SK-N-SH (cell line): Measurements from ENCODE around the gene MB. TPM values are rescaled to one million over a fixed set of nuclear protein-coding genes. Genes with fewer than 3 reads are reported as not detected.

Experiments
- CTCF ChIA-PET: fragments of 300-600, 350-600 bp; formaldehyde crosslinking; extraction: SDS; loops from one replicate; lab custom pipeline; 2021; lab: Yijun Ruan, JAX
- POLR2A ChIA-PET: fragments of 350-600 bp; sonication (Branson Sonifier 250); formaldehyde crosslinking; extraction: SDS; loops from one replicate; lab custom pipeline; 2020; ENCODE audit warnings: antibody characterized with exemption, inconsistent platforms; lab: Yijun Ruan, JAX
- DNase-seq: peaks from one replicate; pipeline ENCODE4 v3.0.0; 2012
- H2AFZ ChIP-seq: fragments of 200-600 bp; sonication (generic); 2 replicates; pipeline ENCODE4 v1.8.1; 2016; ENCODE audit warnings: antibody characterized with exemption, mild to moderate bottlenecking, low read depth
- H3F3A ChIP-seq: fragments of 200-600 bp; sonication (generic); replicated peaks from 2 replicates; pipeline ENCODE3; 2016; ENCODE audit warnings: antibody characterized with exemption, mild to moderate bottlenecking; ENCODE audit not compliant: insufficient read depth
- H3K27ac ChIP-seq, 2 experiments: fragments of 200-500 bp in 1 of 2; fragments of 200-600 bp in 1 of 2; sonication (Bioruptor generic) in 1 of 2; sonication (generic), shearing (Covaris generic) in 1 of 2; 2 replicates each; pipeline versions ENCODE4 v1.5.1 to v1.6.1; 2014 to 2016; ENCODE audit warnings: low read depth in 2 of 2, inconsistent platforms in 1 of 2, low read length in 1 of 2, mild to moderate bottlenecking in 1 of 2, mixed read lengths in 1 of 2
- H3K27me3 ChIP-seq: fragments of 200-600 bp; sonication (generic), shearing (Covaris generic); 2 replicates; pipeline ENCODE4 v1.6.1; 2016; ENCODE audit warnings: mixed run types; ENCODE audit not compliant: insufficient read depth
- H3K36me3 ChIP-seq, 2 experiments: fragments of 200-500 bp in 1 of 2; fragments of 200-600 bp in 1 of 2; sonication (Bioruptor generic) in 1 of 2; sonication (generic) in 1 of 2; replicated peaks in 1 of 2; 2 replicates each; pipeline versions ENCODE3 to v1.5.1; 2014 to 2016; ENCODE audit warnings: low read length in 1 of 2, mild to moderate bottlenecking in 1 of 2; ENCODE audit not compliant: insufficient read depth in 2 of 2, control insufficient read depth in 1 of 2
- H3K4me1 ChIP-seq, 2 experiments: fragments of 200-500 bp in 1 of 2; fragments of 200-600 bp in 1 of 2; sonication (Bioruptor generic) in 1 of 2; sonication (generic), shearing (Covaris generic) in 1 of 2; 2 replicates each; pipeline versions ENCODE4 v1.5.1 to v1.6.1; 2014 to 2016; ENCODE audit warnings: low read depth in 1 of 2, low read length in 1 of 2, mixed run types in 1 of 2; ENCODE audit not compliant: insufficient read depth in 2 of 2, control insufficient read depth in 1 of 2
- H3K4me2 ChIP-seq: fragments of 200-600 bp; sonication (generic), shearing (Covaris generic); 2 replicates; pipeline ENCODE4 v1.6.1; 2017; ENCODE audit warnings: mixed run types
- H3K4me3 ChIP-seq, 2 experiments: fragments of 200-500 bp in 1 of 2; fragments of 200-600 bp in 1 of 2; sonication (Bioruptor generic) in 1 of 2; sonication (generic), shearing (Covaris generic) in 1 of 2; 2 replicates each; pipeline versions ENCODE4 v1.5.1 to v1.8.1; 2014 to 2016; ENCODE audit warnings: low read depth in 2 of 2, inconsistent platforms in 1 of 2, low read length in 1 of 2, mild to moderate bottlenecking in 1 of 2, mixed read lengths in 1 of 2, moderate library complexity in 1 of 2
- H3K79me2 ChIP-seq: fragments of 200-600 bp; sonication (generic); 2 replicates; pipeline ENCODE4 v1.8.1; 2017; ENCODE audit warnings: mild to moderate bottlenecking; ENCODE audit not compliant: insufficient read depth
- H3K9ac ChIP-seq: fragments of 200-600 bp; sonication (generic); 2 replicates; pipeline ENCODE4 v1.6.1; 2017; ENCODE audit warnings: mixed run types
- H3K9me2 ChIP-seq: fragments of 200-600 bp; sonication (generic); 2 replicates; pipeline ENCODE4 v1.6.1; 2017; ENCODE audit warnings: mixed run types
- H3K9me3 ChIP-seq: fragments of 200-600 bp; sonication (generic); 2 replicates; pipeline ENCODE4 v1.6.1; 2017; ENCODE audit warnings: mixed run types, mild to moderate bottlenecking, moderate library complexity
- H4K20me1 ChIP-seq: fragments of 200-600 bp; sonication (generic); 2 replicates; pipeline ENCODE4 v1.6.1; 2017; ENCODE audit warnings: mild to moderate bottlenecking, mixed run types; ENCODE audit not compliant: insufficient read depth
- CTCF ChIP-seq: fragments of 200-600 bp; sonication (generic); IDR thresholded peaks from 2 replicates; pipeline ENCODE4 v1.6.1; 2017; ENCODE audit warnings: antibody characterized with exemption, mild to moderate bottlenecking, moderate library complexity
- ELF1 ChIP-seq: IDR thresholded peaks from 2 replicates; pipeline ENCODE4 v1.4.0; 2012
- FOSL2 ChIP-seq: IDR thresholded peaks from 2 replicates; pipeline ENCODE4 v1.4.0; 2012; ENCODE audit warnings: low read depth, mild to moderate bottlenecking, moderate library complexity, borderline replicate concordance
- FOXM1 ChIP-seq: IDR thresholded peaks from 2 replicates; pipeline ENCODE4 v1.4.0; 2012; ENCODE audit warnings: low read depth, mild to moderate bottlenecking
- GATA2 ChIP-seq: sonication (generic); formaldehyde crosslinking; IDR thresholded peaks from 2 replicates; pipeline ENCODE4 v1.5.0; 2020; ENCODE audit warnings: mild to moderate bottlenecking, missing genetic modification reagents
- IRF3 ChIP-seq: fragments of 150-350 bp; IDR thresholded peaks from 2 replicates; pipeline ENCODE4 v1.6.1; 2016; ENCODE audit warnings: mild to moderate bottlenecking, low read depth, low read length
- JUND ChIP-seq: IDR thresholded peaks from 2 replicates; pipeline ENCODE4 v1.4.0; 2012
- NRF1 ChIP-seq: IDR thresholded peaks from 2 replicates; pipeline ENCODE4 v1.6.1; 2012; ENCODE audit warnings: low read depth, mild to moderate bottlenecking, low read length
- POLR2AphosphoS5 ChIP-seq: IDR thresholded peaks from 2 replicates; pipeline ENCODE4 v1.6.1; 2012; ENCODE audit warnings: low read depth, low read length
- RAD21 ChIP-seq: IDR thresholded peaks from 2 replicates; pipeline ENCODE4 v1.6.1; 2012; ENCODE audit warnings: mild to moderate bottlenecking, low read length
- RCOR1 ChIP-seq: fragments of 150-350 bp; IDR thresholded peaks from 2 replicates; pipeline ENCODE4 v1.6.1; 2017; ENCODE audit warnings: antibody characterized with exemption, low read length
- RXRA ChIP-seq: IDR thresholded peaks from 2 replicates; pipeline ENCODE4 v1.4.0; 2012; ENCODE audit warnings: low read depth, mild to moderate bottlenecking, borderline replicate concordance
- SIN3A ChIP-seq: IDR thresholded peaks from 2 replicates; pipeline ENCODE4 v1.6.1; 2012; ENCODE audit warnings: low read depth, mild to moderate bottlenecking, low read length, moderate library complexity, borderline replicate concordance
- SMC3 ChIP-seq: IDR thresholded peaks from 2 replicates; pipeline ENCODE4 v1.6.1; 2012; ENCODE audit warnings: low read depth, low read length, improper control_type of control experiment
- TCF12 ChIP-seq: IDR thresholded peaks from 2 replicates; pipeline ENCODE4 v1.4.0; 2012
- USF1 ChIP-seq: IDR thresholded peaks from 2 replicates; pipeline ENCODE4 v1.4.0; 2012; ENCODE audit warnings: low read depth, borderline replicate concordance
- USF2 ChIP-seq: fragments of 150-350 bp; IDR thresholded peaks from 2 replicates; pipeline ENCODE4 v1.6.1; 2017; ENCODE audit warnings: antibody characterized with exemption, low read length, low read depth, borderline replicate concordance
- ZBTB33 ChIP-seq: IDR thresholded peaks from 2 replicates; pipeline ENCODE4 v1.4.0; 2012; ENCODE audit warnings: low read depth, borderline replicate concordance
- WGBS: methylation state at CpG from one replicate; pipeline ENCODE4 v1.1.6; 2017; ENCODE audit warnings: low lambda C conversion rate; 5-methylcytosine and 5-hydroxymethylcytosine counted together
- polyA plus RNA-seq, 3 experiments: library from polyadenylated mRNA; depleted of rRNA; stranded (reverse); fragments of >200 nt; gene quantifications; 2 replicates each; pipeline ENCODE4 v1.2.3, GENCODE V29; 2012

Gene MB
- polyA plus RNA-seq, 1 of the 3 experiments (the other 2 are of a cell fraction), result 0.95 TPM

GRCh38 chr22:35634943-35635540 is 17.9 kb upstream of the MB start:
- no peak for DNase-seq
- Histone ChIP-seq H3K4me1 (peaks cover 7 to 20% of the 10 kb centered on the region in 2 experiments; a peak in 2 of 4 replicates), H3K4me3 (no peak overlapping the region), H3K9ac (no peak overlapping the region), H3K36me3 (no peaks in the 10 kb centered on the region), H3K27me3 (no peaks in the 10 kb centered on the region)
- no peak for TF ChIP-seq RAD21
- TF ChIP-seq FOXM1, result no peak
- TF ChIP-seq ZBTB33, result no peak
- no peak for TF ChIP-seq TCF12
- TF ChIP-seq, all 33 proteins: peak for 0
- WGBS, result 92% methylated on average over 3 of the region's 3 CpGs
- ChIA-PET CTCF (interaction anchor here (0.9 to 1.6 kb wide), 3 partner anchors 287 to 489 kb away, joined by 3 to 5 read pairs (median 4); no protein-coding TSS in a partner anchor), POLR2A (no interaction called here)
- Histone ChIP-seq H3K79me2 (no peaks in the 10 kb centered on the region), H3F3A (peaks cover 10% of the 10 kb centered on the region), H3K27ac (no peak overlapping the region), H3K9me2 (no peaks in the 10 kb centered on the region), H2AFZ (no peak overlapping the region), H3K4me2 (no peak overlapping the region), H4K20me1 (no peaks in the 10 kb centered on the region), H3K9me3 (no peaks in the 10 kb centered on the region)

- Histone ChIP-seq H3K4me1 (peaks cover 14 to 18% of the 10 kb centered on the region in 2 experiments; a peak in 2 of 4 replicates), H3K9me3 (no peaks in the 10 kb centered on the region), H3K36me3 (no peaks in the 10 kb centered on the region), H2AFZ (no peak overlapping the region), H3F3A (peaks cover 18% of the 10 kb centered on the region), H3K4me3 (no peak overlapping the region), H3K27me3 (no peaks in the 10 kb centered on the region), H4K20me1 (no peaks in the 10 kb centered on the region), H3K9ac (no peak overlapping the region), H3K79me2 (no peaks in the 10 kb centered on the region), H3K9me2 (no peaks in the 10 kb centered on the region), H3K27ac (no peak overlapping the region), H3K4me2 (no peak overlapping the region)
- CTCF ChIA-PET, result interaction anchor here (0.6 to 1.1 kb wide), 2 partner anchors 102 to 490 kb away, joined by 3 to 4 read pairs; no protein-coding TSS in a partner anchor
- POLR2A ChIA-PET, result no interaction called here
- WGBS, result 94% methylated on average over 5 of the region's 5 CpGs
- DNase-seq, result no peak
- TF ChIP-seq GATA2 (CRISPR knock-in tag), result no peak
- TF ChIP-seq TCF12, result no peak
- no peak for TF ChIP-seq USF2
- TF ChIP-seq ZBTB33, result no peak
- TF ChIP-seq NRF1, result no peak
- no peak for TF ChIP-seq USF1
- TF ChIP-seq IRF3, result no peak
- no peak for TF ChIP-seq JUND
- TF ChIP-seq FOXM1, result no peak
- TF ChIP-seq ELF1, result no peak
- TF ChIP-seq SMC3, result no peak
- TF ChIP-seq FOSL2, result no peak
- no peak for TF ChIP-seq RCOR1
- no peak for TF ChIP-seq POLR2AphosphoS5
- TF ChIP-seq SIN3A, result no peak
- TF ChIP-seq CTCF, result no peak
- TF ChIP-seq RXRA, result no peak
Measured at GRCh38 chr22:35634015-35634414, 16.9 kb upstream of the MB start.
